ENCODE results near the gene PDZRN3. TPM values are rescaled to one million over a fixed set of nuclear protein-coding genes. Genes with fewer than 3 reads are reported as not detected.
A peak's percentile ranks its signal among the peaks of the same experiment; 100 is the strongest.

Gene PDZRN3
- total and polyA plus RNA-seq, 12 donors = 17.7 to 143 (median 74.6) TPM

DNA sequence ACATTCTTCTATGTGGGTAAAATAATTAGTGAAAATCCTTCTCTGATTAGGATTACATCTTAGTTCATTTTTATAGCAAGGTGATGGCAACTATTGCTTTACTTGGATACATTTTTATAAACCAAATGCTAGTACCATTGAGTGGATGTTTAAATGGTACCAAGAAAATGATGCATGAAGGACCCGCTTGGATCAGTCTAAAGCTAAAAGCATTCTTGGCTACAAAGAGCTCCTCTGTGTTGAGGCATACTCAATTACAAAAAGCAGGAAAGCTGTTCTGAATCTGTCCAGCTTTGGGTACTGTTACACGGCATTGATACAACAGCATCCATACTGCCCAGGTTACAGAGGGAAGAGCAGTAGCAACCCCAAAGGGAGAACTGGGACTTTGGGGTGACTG, 217.2 kb downstream of the PDZRN3 start:
- H3K4me3 ChIP-seq = no peak overlapping the region
- TF ChIP-seq, protein P1, sequence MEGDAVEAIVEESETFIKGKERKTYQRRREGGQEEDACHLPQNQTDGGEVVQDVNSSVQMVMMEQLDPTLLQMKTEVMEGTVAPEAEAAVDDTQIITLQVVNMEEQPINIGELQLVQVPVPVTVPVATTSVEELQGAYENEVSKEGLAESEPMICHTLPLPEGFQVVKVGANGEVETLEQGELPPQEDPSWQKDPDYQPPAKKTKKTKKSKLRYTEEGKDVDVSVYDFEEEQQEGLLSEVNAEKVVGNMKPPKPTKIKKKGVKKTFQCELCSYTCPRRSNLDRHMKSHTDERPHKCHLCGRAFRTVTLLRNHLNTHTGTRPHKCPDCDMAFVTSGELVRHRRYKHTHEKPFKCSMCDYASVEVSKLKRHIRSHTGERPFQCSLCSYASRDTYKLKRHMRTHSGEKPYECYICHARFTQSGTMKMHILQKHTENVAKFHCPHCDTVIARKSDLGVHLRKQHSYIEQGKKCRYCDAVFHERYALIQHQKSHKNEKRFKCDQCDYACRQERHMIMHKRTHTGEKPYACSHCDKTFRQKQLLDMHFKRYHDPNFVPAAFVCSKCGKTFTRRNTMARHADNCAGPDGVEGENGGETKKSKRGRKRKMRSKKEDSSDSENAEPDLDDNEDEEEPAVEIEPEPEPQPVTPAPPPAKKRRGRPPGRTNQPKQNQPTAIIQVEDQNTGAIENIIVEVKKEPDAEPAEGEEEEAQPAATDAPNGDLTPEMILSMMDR (IDR thresholded peaks at IDR 0.05) = no peak
- intact Hi-C loops (cut with DNase I) = no loop called here
- H3K27me3 ChIP-seq = no peaks in the 10 kb centered on the region
- 70 to 73% methylated on average over 2 of the region's 2 CpGs for WGBS, 2 donors
- peaks cover 0 to 72% (median 12%) of the 10 kb centered on the region in 9 donors for H3K4me1 ChIP-seq
- H3K27ac ChIP-seq = no peak overlapping the region
- DNase-seq (no peak), ATAC-seq (no peak)
- H3K36me3 ChIP-seq = peaks cover 0 to 14% (median 0%) of the 10 kb centered on the region in 9 donors
- H3K9me3 ChIP-seq = no peaks in the 10 kb centered on the region

DNA sequence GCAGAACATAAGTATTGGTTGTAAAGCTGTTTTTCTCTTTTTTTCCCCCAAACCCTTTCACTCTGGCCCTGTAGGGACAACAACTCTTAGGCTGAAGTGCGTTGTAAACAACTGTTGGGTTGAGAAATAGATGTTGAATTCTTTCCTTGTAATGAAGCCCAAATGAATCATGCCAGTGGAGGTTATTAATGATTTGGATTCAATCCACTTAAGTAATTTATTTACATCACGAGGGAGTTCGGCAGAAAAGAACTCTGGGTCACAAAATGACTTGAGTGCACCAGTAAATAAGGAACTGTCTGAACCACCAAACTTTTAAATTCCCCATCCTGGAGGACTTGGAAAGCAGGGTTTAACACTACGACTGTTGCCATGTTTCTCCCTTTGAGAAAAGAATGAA, 218.9 kb downstream of the PDZRN3 start:
- ATAC-seq (no peak), DNase-seq (no peak)
- Histone ChIP-seq H3K4me3 (no peak overlapping the region), H3K4me1 (peaks cover 7 to 81% (median 20%) of the 10 kb centered on the region in 9 donors), H3K27me3 (no peaks in the 10 kb centered on the region), H3K27ac (peak overlapping the region in 1 of 10 donors; percentile 15), H3K9me3 (no peaks in the 10 kb centered on the region), H3K36me3 (peaks cover 0 to 22% (median 0%) of the 10 kb centered on the region in 9 donors)
- intact Hi-C loops (cut with DNase I) = no loop called here
- TF ChIP-seq, protein P1 (IDR thresholded peaks at IDR 0.05) = no peak
- 57% methylated on average over 4 of the region's 4 CpGs for WGBS, 2 donors

DNA sequence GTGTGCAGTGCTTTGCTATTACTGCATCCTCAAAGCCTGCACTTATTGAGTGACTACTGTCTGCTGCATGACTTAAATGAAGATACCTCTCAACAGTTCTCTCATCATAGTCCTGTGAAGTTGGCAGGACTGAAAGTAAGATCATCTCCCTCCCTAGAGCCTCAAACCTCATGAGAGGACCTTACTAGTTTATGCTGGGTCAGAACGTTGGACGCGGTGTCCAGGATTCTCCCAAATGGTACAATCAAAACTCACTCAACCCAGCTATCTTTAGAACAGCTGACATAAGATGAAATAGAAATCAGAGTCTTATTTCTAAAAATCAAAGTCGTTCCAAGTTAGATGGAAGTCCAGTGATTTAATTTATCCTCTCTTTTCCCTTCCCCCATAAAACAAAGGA, 219.7 kb downstream of the PDZRN3 start:
- intact Hi-C loops (cut with DNase I) = no loop called here
- peaks cover 7 to 74% (median 19%) of the 10 kb centered on the region in 9 donors for H3K4me1 ChIP-seq
- 72 to 73% methylated on average over 4 of the region's 4 CpGs for WGBS, 2 donors

GRCh38 chr3:73404435-73404834, 220.3 kb downstream of the PDZRN3 start:
- 35 to 48% methylated on average over 5 of the region's 5 CpGs for WGBS, 2 donors
- DNase-seq = no peak
- intact Hi-C loops (cut with DNase I) = no loop called here
- Histone ChIP-seq H3K27ac (no peak overlapping the region), H3K36me3 (peaks cover 0 to 36% (median 6%) of the 10 kb centered on the region in 9 donors), H3K27me3 (no peaks in the 10 kb centered on the region), H3K4me3 (no peak overlapping the region), H3K9me3 (no peaks in the 10 kb centered on the region), H3K4me1 (peaks cover 7 to 70% (median 19%) of the 10 kb centered on the region in 9 donors)
- TF ChIP-seq, protein P1 (IDR thresholded peaks at IDR 0.05) = no peak
- ATAC-seq = no peak

More for the DNA sequence above, 219.7 kb downstream of the PDZRN3 start:
- DNase-seq = no peak
- H3K4me3 ChIP-seq = no peak overlapping the region
- ATAC-seq = no peak
- H3K36me3 ChIP-seq = peaks cover 0 to 31% (median 6%) of the 10 kb centered on the region in 9 donors
- H3K27ac ChIP-seq = no peak overlapping the region
- no peaks in the 10 kb centered on the region for H3K9me3 ChIP-seq
- H3K27me3 ChIP-seq = no peaks in the 10 kb centered on the region
- TF ChIP-seq, protein P1 (IDR thresholded peaks at IDR 0.05) = no peak
